SU-DHL-6 (cell line): ENCODE results near the gene GEMIN8.

Experiments
- H2AFZ ChIP-seq: fragments of 200-600 bp; sonication (generic); 2 replicates; pipeline ENCODE4 v1.6.1; 2014; ENCODE audit warnings: low read depth, mild to moderate bottlenecking, moderate library complexity, mixed read lengths, antibody characterized with exemption, low read length; ENCODE audit not compliant: severe bottlenecking
- H3F3A ChIP-seq: fragments of 200-600 bp; shearing (Covaris generic); 2 replicates; pipeline ENCODE4 v1.6.0; 2016; ENCODE audit warnings: antibody characterized with exemption, mild to moderate bottlenecking; ENCODE audit not compliant: insufficient read depth
- H3K27ac ChIP-seq: fragments of 200-600 bp; sonication (generic); 2 replicates; pipeline ENCODE4 v1.5.1; 2016; ENCODE audit warnings: low read depth, mild to moderate bottlenecking, low read length, moderate library complexity, mixed read lengths
- H3K27me3 ChIP-seq: fragments of 200-600 bp; sonication (generic), shearing (Covaris generic); 2 replicates; pipeline ENCODE4 v1.6.0; 2014; ENCODE audit warnings: mild to moderate bottlenecking, low read length
- H3K36me3 ChIP-seq: fragments of 200-600 bp; sonication (generic); 2 replicates; pipeline ENCODE4 v1.6.1; 2014; ENCODE audit warnings: mild to moderate bottlenecking, low read length, mixed read lengths
- H3K4me2 ChIP-seq: fragments of 300-600, 200-600 bp; shearing (Covaris generic), sonication (generic); 2 replicates; pipeline ENCODE4 v1.6.0; 2014; ENCODE audit warnings: low read length, low read depth, mild to moderate bottlenecking; ENCODE audit not compliant: poor library complexity, severe bottlenecking
- H3K4me3 ChIP-seq: fragments of 200-600 bp; sonication (generic); 2 replicates; pipeline ENCODE4 v1.5.1; 2014; ENCODE audit warnings: antibody characterized with exemption, low read length, mild to moderate bottlenecking, mixed read lengths; ENCODE audit not compliant: insufficient read depth, poor library complexity, severe bottlenecking
- H3K79me2 ChIP-seq: fragments of 200-600 bp; sonication (generic); 2 replicates; pipeline ENCODE4 v1.6.1; 2014; ENCODE audit warnings: mild to moderate bottlenecking, low read length, moderate library complexity; ENCODE audit not compliant: insufficient read depth
- H3K9ac ChIP-seq: fragments of 200-600 bp; sonication (generic); 2 replicates; pipeline ENCODE4 v1.7.0; 2014; ENCODE audit warnings: mild to moderate bottlenecking, low read length
- H3K9me2 ChIP-seq: fragments of 200-600 bp; sonication (generic); replicated peaks from 2 replicates; pipeline ENCODE4 v1.6.1; 2014; ENCODE audit warnings: low read length; ENCODE audit not compliant: insufficient read depth
- H3K9me3 ChIP-seq: fragments of 200-600 bp; sonication (generic); 2 replicates; pipeline ENCODE4 v1.6.1; 2014; ENCODE audit warnings: low read length, mixed read lengths; ENCODE audit not compliant: insufficient read depth
- H4K20me1 ChIP-seq: fragments of 200-600 bp; sonication (generic); 2 replicates; pipeline ENCODE4 v1.6.1; 2014; ENCODE audit warnings: low read depth, mild to moderate bottlenecking, antibody characterized with exemption, low read length, moderate library complexity, mixed read lengths
- EZH2phosphoT487 ChIP-seq: fragments of 200-600 bp; sonication (generic), shearing (Covaris generic); conservative IDR thresholded peaks from 2 replicates; pipeline ENCODE4 v1.6.1; 2018; ENCODE audit warnings: mild to moderate bottlenecking, antibody characterized with exemption, low read length, moderate library complexity, mixed read lengths
- TF ChIP-seq, protein P1 (sequence below): fragments of 200-600 bp; sonication (generic); IDR thresholded peaks from one replicate; pipeline ENCODE4 v1.5.1; 2017; ENCODE audit warnings: antibody characterized with exemption, mild to moderate bottlenecking, low read length, moderate library complexity; ENCODE audit not compliant: insufficient read depth, poor library complexity, severe bottlenecking

GEMIN8 gene

DNA sequence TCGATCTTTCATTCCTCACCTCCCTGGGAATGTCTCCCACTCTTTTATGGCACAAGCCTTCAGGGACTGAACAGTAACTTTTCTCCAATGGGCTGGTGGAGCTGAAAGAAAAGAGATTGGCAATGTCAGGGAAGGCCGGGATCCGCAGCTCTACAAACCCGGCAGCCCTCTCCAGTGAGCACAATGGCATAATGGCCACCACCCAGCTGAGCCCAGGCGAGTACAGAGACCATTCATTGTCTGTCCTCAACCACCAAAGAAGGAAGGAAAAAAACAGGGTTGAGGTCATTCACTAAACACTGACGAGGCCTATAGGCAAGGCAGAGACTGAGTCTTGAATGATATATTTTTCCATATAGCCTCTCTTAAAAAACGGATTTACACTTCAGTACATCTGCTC lies 3.6 kb downstream of the GEMIN8 start:
- no peaks in the 10 kb centered on the region for H3K9me3 ChIP-seq
- no peaks in the 10 kb centered on the region for H4K20me1 ChIP-seq
- no peak overlapping the region for H3K27ac ChIP-seq
- no peak overlapping the region for H3K9ac ChIP-seq
- no peaks in the 10 kb centered on the region for H3K9me2 ChIP-seq
- H3K4me2 ChIP-seq = no peak overlapping the region
- H3F3A ChIP-seq = peaks cover 6% of the 10 kb centered on the region; the same call in 1 of the 2 replicates
- H3K79me2 ChIP-seq = peaks cover 37% of the 10 kb centered on the region
- no peak for TF ChIP-seq EZH2phosphoT487
- TF ChIP-seq, protein P1, sequence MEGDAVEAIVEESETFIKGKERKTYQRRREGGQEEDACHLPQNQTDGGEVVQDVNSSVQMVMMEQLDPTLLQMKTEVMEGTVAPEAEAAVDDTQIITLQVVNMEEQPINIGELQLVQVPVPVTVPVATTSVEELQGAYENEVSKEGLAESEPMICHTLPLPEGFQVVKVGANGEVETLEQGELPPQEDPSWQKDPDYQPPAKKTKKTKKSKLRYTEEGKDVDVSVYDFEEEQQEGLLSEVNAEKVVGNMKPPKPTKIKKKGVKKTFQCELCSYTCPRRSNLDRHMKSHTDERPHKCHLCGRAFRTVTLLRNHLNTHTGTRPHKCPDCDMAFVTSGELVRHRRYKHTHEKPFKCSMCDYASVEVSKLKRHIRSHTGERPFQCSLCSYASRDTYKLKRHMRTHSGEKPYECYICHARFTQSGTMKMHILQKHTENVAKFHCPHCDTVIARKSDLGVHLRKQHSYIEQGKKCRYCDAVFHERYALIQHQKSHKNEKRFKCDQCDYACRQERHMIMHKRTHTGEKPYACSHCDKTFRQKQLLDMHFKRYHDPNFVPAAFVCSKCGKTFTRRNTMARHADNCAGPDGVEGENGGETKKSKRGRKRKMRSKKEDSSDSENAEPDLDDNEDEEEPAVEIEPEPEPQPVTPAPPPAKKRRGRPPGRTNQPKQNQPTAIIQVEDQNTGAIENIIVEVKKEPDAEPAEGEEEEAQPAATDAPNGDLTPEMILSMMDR = no peak
- no peaks in the 10 kb centered on the region for H3K27me3 ChIP-seq
- H3K4me3 ChIP-seq = no peak overlapping the region
- H2AFZ ChIP-seq = no peak overlapping the region
- H3K36me3 ChIP-seq = no peaks in the 10 kb centered on the region

DNA sequence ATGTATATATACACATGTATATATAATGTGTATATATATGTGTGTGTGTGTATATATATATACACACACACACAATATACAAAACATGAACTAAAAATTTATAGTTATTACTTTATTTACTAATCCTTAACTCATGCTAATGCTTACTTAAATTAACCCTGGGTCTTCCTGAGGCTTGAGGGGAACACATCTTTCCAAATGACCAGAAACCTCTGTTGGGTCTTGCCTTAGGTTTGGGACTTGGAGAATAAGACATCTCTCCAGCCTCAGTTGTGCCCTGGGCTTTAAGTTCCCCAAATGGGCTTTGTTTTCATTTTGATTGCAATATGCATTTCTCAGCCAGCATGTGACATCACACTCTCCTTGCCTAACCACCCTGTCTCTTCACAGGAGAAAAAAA lies 7.7 kb downstream of the GEMIN8 start:
- Histone ChIP-seq H2AFZ (no peak overlapping the region), H3K9ac (no peak overlapping the region), H3K79me2 (peaks cover 12% of the 10 kb centered on the region; the same call in 1 of the 2 replicates), H3K27me3 (no peaks in the 10 kb centered on the region), H3K36me3 (no peaks in the 10 kb centered on the region), H4K20me1 (no peaks in the 10 kb centered on the region), H3K4me3 (no peak overlapping the region), H3K9me2 (no peaks in the 10 kb centered on the region), H3K27ac (no peak overlapping the region), H3K9me3 (no peaks in the 10 kb centered on the region), H3K4me2 (no peak overlapping the region), H3F3A (no peaks in the 10 kb centered on the region)
- TF ChIP-seq, protein P1 = no peak
- no peak for TF ChIP-seq EZH2phosphoT487

DNA sequence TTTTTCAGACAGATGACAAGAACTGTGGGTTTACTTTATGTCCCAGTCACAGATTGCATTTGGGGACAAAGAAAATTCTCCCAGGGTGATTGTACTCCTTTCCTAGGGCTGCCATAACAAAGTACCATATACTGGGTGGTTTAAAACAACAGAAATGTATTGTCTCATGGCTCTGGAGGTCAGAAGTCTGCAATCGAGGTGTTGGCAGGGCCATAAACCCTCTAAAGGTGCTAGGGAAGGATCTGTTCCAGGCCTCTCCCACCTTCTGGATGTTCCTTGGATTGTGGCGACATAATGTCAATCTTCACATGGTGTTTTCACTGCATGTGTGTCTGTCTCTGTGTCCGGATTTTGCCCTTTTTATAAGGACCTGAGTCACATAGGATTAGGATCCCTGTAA lies 12.3 kb downstream of the GEMIN8 start:
- TF ChIP-seq, protein P1 = no peak
- no peak for TF ChIP-seq EZH2phosphoT487
- Histone ChIP-seq H3K36me3 (no peaks in the 10 kb centered on the region), H4K20me1 (no peaks in the 10 kb centered on the region), H3K4me2 (no peak overlapping the region), H3K4me3 (no peak overlapping the region), H3K9me3 (no peaks in the 10 kb centered on the region), H3K9ac (no peak overlapping the region), H3K27me3 (no peaks in the 10 kb centered on the region), H2AFZ (no peak overlapping the region), H3K79me2 (no peaks in the 10 kb centered on the region; the same call in 1 of the 2 replicates), H3F3A (no peaks in the 10 kb centered on the region), H3K27ac (no peak overlapping the region), H3K9me2 (no peaks in the 10 kb centered on the region)

DNA sequence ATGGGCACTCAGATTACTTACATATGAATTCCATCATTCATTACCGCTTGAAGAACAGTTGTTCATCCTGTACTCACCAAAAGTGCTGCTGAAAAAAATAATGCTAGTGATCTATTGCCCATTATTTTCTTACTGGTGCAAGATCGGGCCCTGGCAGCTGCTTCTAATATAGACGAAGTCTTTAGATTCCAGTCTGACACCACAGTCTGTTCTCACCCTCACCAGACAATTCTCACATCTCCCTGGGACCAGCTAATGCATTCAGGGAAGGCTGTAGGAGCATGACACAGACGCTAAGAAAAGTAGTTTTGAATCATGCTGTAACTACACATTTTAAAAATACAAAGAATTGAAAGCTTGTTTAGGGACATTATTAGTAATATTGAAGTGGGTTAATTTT lies 13.8 kb downstream of the GEMIN8 start:
- no peaks in the 10 kb centered on the region for H3K9me2 ChIP-seq
- no peaks in the 10 kb centered on the region for H3K9me3 ChIP-seq
- no peaks in the 10 kb centered on the region for H3K36me3 ChIP-seq
- H3K9ac ChIP-seq = no peak overlapping the region
- H3K27ac ChIP-seq = no peak overlapping the region
- no peaks in the 10 kb centered on the region for H3F3A ChIP-seq
- H2AFZ ChIP-seq = no peak overlapping the region
- no peak overlapping the region for H3K4me2 ChIP-seq
- H3K4me3 ChIP-seq = no peak overlapping the region
- no peaks in the 10 kb centered on the region for H3K27me3 ChIP-seq
- H3K79me2 ChIP-seq = no peaks in the 10 kb centered on the region
- TF ChIP-seq, protein P1 = no peak
- TF ChIP-seq EZH2phosphoT487 = no peak
- no peaks in the 10 kb centered on the region for H4K20me1 ChIP-seq
